Neural cell (in vitro differentiated cells): ENCODE data around the gene CERKL. TPM values are rescaled to one million over a fixed set of nuclear protein-coding genes. Genes with fewer than 3 reads are reported as not detected.

Source experiments
- H2AFZ ChIP-seq: fragments of 200-600, 300-800 bp; sonication (generic), shearing (Covaris generic); 2 replicates; pipeline ENCODE4 v1.6.0; 2014; ENCODE audit warnings: low read depth, mild to moderate bottlenecking, antibody characterized with exemption, low read length, moderate library complexity
- H3F3A ChIP-seq: fragments of 200-600 bp; shearing (Covaris generic); 2 replicates; pipeline ENCODE4 v1.6.1; 2016; ENCODE audit warnings: mild to moderate bottlenecking, moderate library complexity, mixed read lengths, antibody characterized with exemption, low read length; ENCODE audit not compliant: insufficient read depth, poor library complexity, severe bottlenecking
- H3K27ac ChIP-seq: fragments of 200-600, 300-800 bp; sonication (generic), shearing (Covaris generic); 2 replicates; pipeline ENCODE4 v1.5.1; 2014; ENCODE audit warnings: mild to moderate bottlenecking, low read length, moderate library complexity
- H3K27me3 ChIP-seq: fragments of 300-800, 200-600 bp; sonication (generic), shearing (Covaris generic); 2 replicates; pipeline ENCODE4 v1.6.0; 2014; ENCODE audit warnings: mild to moderate bottlenecking, low read depth, low read length, moderate library complexity; ENCODE audit not compliant: insufficient read depth
- H3K36me3 ChIP-seq: fragments of 300-800, 200-600 bp; sonication (generic), shearing (Covaris generic); 2 replicates; pipeline ENCODE4 v1.5.1; 2014; ENCODE audit warnings: mild to moderate bottlenecking, antibody characterized with exemption, low read length, moderate library complexity; ENCODE audit not compliant: insufficient read depth
- H3K4me2 ChIP-seq: fragments of 300-800, 200-600 bp; sonication (generic), shearing (Covaris generic); 2 replicates; pipeline ENCODE4 v1.6.0; 2014; ENCODE audit warnings: mild to moderate bottlenecking, low read length
- H3K4me3 ChIP-seq: fragments of 300-800, 200-600 bp; sonication (generic), shearing (Covaris generic); 2 replicates; pipeline ENCODE4 v1.5.1; 2014; ENCODE audit warnings: mild to moderate bottlenecking, low read length, moderate library complexity
- H3K79me2 ChIP-seq: fragments of 200-600 bp; shearing (Covaris generic); replicated peaks from 2 replicates; pipeline ENCODE4 v1.6.0; 2014; ENCODE audit warnings: mild to moderate bottlenecking, low read length, moderate library complexity; ENCODE audit not compliant: insufficient read depth
- H3K9ac ChIP-seq: fragments of 300-800, 200-600 bp; sonication (generic), shearing (Covaris generic); 2 replicates; pipeline ENCODE4 v1.6.1; 2016; ENCODE audit warnings: mild to moderate bottlenecking, low read length, mixed read lengths
- H3K9me2 ChIP-seq: fragments of 200-600 bp; shearing (Covaris generic); 2 replicates; pipeline ENCODE4 v1.6.1; 2016; ENCODE audit warnings: mild to moderate bottlenecking, low read length, mixed read lengths; ENCODE audit not compliant: insufficient read depth
- H3K9me3 ChIP-seq: fragments of 200-600, 300-800 bp; sonication (generic), shearing (Covaris generic); 2 replicates; pipeline ENCODE4 v1.6.1; 2016; ENCODE audit warnings: mild to moderate bottlenecking, mixed run types, low read length, moderate library complexity, mixed read lengths
- H4K20me1 ChIP-seq: fragments of 200-600 bp; shearing (Covaris generic); 2 replicates; pipeline ENCODE4 v1.6.1; 2016; ENCODE audit warnings: mild to moderate bottlenecking, mixed run types; ENCODE audit not compliant: insufficient read depth
- EP300 ChIP-seq: fragments of 450-650 bp; conservative IDR thresholded peaks from 2 replicates; pipeline ENCODE4 v1.6.1; 2014; ENCODE audit warnings: antibody characterized with exemption, mild to moderate bottlenecking, moderate library complexity; ENCODE audit not compliant: poor library complexity, severe bottlenecking
- EZH2 ChIP-seq: fragments of 200-600, 300-800 bp; shearing (Covaris generic), sonication (generic); IDR thresholded peaks from 2 replicates; pipeline ENCODE4 v1.6.1; 2014; ENCODE audit warnings: antibody characterized with exemption, low read length, borderline replicate concordance, mild to moderate bottlenecking; ENCODE audit not compliant: insufficient read depth, poor library complexity, severe bottlenecking
- MXI1 ChIP-seq: fragments of 450-650 bp; conservative IDR thresholded peaks from 2 replicates; pipeline ENCODE4 v1.6.1; 2014; ENCODE audit warnings: antibody characterized with exemption, mild to moderate bottlenecking; ENCODE audit not compliant: poor library complexity, severe bottlenecking
- POLR2AphosphoS5 ChIP-seq: IDR thresholded peaks from 2 replicates; pipeline ENCODE4 v1.6.1; 2012
- RAD21 ChIP-seq: fragments of 450-650 bp; conservative IDR thresholded peaks from 2 replicates; pipeline ENCODE4 v1.6.1; 2014; ENCODE audit warnings: antibody characterized with exemption, mild to moderate bottlenecking, moderate library complexity
- SMC3 ChIP-seq: fragments of 450-650 bp; conservative IDR thresholded peaks from 2 replicates; pipeline ENCODE4 v1.6.1; 2014; ENCODE audit warnings: antibody characterized with exemption, mild to moderate bottlenecking, moderate library complexity; ENCODE audit not compliant: poor library complexity
- TAF1 ChIP-seq: IDR thresholded peaks from 2 replicates; pipeline ENCODE4 v1.6.1; 2012; ENCODE audit warnings: low read depth
- polyA plus RNA-seq: library from polyadenylated mRNA; depleted of rRNA; stranded (reverse); fragments of >200 nt; gene quantifications from 2 replicates; pipeline ENCODE4 v1.2.3, GENCODE V29; 2014
- TF ChIP-seq, protein P1 (sequence below): IDR thresholded peaks from 2 replicates; pipeline ENCODE4 v1.6.1; 2012; ENCODE audit warnings: borderline replicate concordance
- TF ChIP-seq, protein P2 (sequence below): fragments of 450-650 bp; IDR thresholded peaks from 2 replicates; pipeline ENCODE4 v1.5.1; 2014; ENCODE audit warnings: antibody characterized with exemption, mild to moderate bottlenecking, moderate library complexity; ENCODE audit not compliant: poor library complexity, severe bottlenecking

The CERKL gene
- polyA plus RNA-seq, 1 donor from 2014 or later, result not detected

DNA sequence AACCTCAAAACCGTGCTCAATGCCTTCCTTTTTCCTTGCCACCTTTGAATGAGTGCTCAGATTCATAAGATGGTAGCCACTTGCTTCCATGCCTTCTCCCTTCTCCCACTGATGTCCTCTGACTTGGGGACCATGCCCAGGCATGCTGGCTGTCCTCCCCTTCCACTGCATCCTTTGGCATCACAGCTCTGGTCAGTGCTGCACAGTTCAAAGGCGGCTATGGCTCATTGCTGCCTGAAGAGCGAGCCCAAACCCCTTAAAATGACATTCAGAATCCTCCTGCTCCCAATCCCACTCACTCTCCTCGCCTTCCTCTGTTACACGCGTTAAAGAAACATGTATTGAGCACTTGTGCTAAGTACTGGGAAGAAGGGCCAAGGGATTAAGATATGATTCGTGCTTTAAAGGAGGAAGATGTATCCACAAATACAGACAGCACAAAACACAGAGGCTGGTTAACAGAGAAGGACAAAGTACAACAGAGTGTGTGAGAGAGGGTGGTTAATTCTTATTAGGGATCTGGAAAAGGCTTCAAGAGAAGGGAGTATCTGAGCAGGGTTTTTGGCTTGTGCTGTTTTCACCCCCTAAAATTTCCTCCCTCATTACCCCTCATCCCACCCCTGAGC, 81.8 kb downstream of the CERKL start:
- Histone ChIP-seq H3K9me2 (no peaks in the 10 kb centered on the region), H2AFZ (no peak overlapping the region), H3F3A (no peaks in the 10 kb centered on the region), H3K27me3 (no peaks in the 10 kb centered on the region), H3K4me3 (no peak overlapping the region), H3K36me3 (no peaks in the 10 kb centered on the region), H3K9me3 (no peaks in the 10 kb centered on the region), H3K4me2 (no peak overlapping the region), H4K20me1 (no peaks in the 10 kb centered on the region), H3K27ac (no peak overlapping the region), H3K79me2 (no peaks in the 10 kb centered on the region), H3K9ac (no peak overlapping the region)
- no peak for TF ChIP-seq RAD21
- TF ChIP-seq, protein P1, sequence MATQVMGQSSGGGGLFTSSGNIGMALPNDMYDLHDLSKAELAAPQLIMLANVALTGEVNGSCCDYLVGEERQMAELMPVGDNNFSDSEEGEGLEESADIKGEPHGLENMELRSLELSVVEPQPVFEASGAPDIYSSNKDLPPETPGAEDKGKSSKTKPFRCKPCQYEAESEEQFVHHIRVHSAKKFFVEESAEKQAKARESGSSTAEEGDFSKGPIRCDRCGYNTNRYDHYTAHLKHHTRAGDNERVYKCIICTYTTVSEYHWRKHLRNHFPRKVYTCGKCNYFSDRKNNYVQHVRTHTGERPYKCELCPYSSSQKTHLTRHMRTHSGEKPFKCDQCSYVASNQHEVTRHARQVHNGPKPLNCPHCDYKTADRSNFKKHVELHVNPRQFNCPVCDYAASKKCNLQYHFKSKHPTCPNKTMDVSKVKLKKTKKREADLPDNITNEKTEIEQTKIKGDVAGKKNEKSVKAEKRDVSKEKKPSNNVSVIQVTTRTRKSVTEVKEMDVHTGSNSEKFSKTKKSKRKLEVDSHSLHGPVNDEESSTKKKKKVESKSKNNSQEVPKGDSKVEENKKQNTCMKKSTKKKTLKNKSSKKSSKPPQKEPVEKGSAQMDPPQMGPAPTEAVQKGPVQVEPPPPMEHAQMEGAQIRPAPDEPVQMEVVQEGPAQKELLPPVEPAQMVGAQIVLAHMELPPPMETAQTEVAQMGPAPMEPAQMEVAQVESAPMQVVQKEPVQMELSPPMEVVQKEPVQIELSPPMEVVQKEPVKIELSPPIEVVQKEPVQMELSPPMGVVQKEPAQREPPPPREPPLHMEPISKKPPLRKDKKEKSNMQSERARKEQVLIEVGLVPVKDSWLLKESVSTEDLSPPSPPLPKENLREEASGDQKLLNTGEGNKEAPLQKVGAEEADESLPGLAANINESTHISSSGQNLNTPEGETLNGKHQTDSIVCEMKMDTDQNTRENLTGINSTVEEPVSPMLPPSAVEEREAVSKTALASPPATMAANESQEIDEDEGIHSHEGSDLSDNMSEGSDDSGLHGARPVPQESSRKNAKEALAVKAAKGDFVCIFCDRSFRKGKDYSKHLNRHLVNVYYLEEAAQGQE, result no peak
- TF ChIP-seq EZH2, result no peak
- TF ChIP-seq, protein P2, sequence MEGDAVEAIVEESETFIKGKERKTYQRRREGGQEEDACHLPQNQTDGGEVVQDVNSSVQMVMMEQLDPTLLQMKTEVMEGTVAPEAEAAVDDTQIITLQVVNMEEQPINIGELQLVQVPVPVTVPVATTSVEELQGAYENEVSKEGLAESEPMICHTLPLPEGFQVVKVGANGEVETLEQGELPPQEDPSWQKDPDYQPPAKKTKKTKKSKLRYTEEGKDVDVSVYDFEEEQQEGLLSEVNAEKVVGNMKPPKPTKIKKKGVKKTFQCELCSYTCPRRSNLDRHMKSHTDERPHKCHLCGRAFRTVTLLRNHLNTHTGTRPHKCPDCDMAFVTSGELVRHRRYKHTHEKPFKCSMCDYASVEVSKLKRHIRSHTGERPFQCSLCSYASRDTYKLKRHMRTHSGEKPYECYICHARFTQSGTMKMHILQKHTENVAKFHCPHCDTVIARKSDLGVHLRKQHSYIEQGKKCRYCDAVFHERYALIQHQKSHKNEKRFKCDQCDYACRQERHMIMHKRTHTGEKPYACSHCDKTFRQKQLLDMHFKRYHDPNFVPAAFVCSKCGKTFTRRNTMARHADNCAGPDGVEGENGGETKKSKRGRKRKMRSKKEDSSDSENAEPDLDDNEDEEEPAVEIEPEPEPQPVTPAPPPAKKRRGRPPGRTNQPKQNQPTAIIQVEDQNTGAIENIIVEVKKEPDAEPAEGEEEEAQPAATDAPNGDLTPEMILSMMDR, result no peak
- TF ChIP-seq SMC3, result no peak
- TF ChIP-seq EP300, result no peak
- TF ChIP-seq MXI1, result no peak
- no peak for TF ChIP-seq TAF1
- no peak for TF ChIP-seq POLR2AphosphoS5

DNA sequence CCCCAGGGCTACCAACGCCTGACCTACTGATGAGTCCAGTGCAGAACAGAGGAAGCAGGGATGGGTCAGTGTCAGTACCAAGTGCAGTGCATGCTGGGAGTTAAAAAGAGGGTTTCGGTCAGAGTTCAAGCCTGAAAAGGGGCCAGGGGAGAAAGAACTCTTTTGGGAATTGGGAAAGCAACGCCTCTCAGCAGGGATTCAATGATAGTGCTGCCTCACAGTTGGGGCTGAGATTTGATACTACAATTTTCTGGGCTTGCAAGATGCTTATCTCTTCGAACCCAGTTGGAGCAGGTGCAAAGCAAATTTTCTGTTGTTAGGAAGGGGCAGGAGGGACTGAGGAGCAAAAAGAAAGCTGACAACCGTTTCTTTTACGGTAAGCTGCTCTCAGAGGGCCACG, 82.6 kb downstream of the CERKL start:
- Histone ChIP-seq H3K4me3 (no peak overlapping the region), H3K79me2 (no peaks in the 10 kb centered on the region), H3K36me3 (no peaks in the 10 kb centered on the region), H3K9ac (no peak overlapping the region), H3K4me2 (no peak overlapping the region), H3K9me2 (no peaks in the 10 kb centered on the region), H3K27me3 (no peaks in the 10 kb centered on the region), H3K9me3 (no peaks in the 10 kb centered on the region), H4K20me1 (no peaks in the 10 kb centered on the region), H3K27ac (no peak overlapping the region), H2AFZ (no peak overlapping the region), H3F3A (no peaks in the 10 kb centered on the region)
- no peak for TF ChIP-seq RAD21
- no peak for TF ChIP-seq MXI1
- TF ChIP-seq TAF1, result no peak
- no peak for TF ChIP-seq POLR2AphosphoS5
- TF ChIP-seq, protein P2, result no peak
- TF ChIP-seq SMC3, result no peak
- TF ChIP-seq, protein P1, result no peak
- TF ChIP-seq EP300, result no peak
- no peak for TF ChIP-seq EZH2
